Nephron (organoid): ENCODE measurements around the gene DDX1.
"Not testable (repeated sequence)": the region's sequence is repeated elsewhere in the genome, so short reads cannot be mapped to it uniquely, and the experiment has no call there.

Experiments used
- H3K27ac Mint-ChIP-seq, 3 experiments: 2 replicates each; pipeline ENCODE4 v1.8.0; 2020; ENCODE audit warnings: mixed read lengths in 3 of 3, mild to moderate bottlenecking in 2 of 3, moderate library complexity in 1 of 3
- H3K27me3 Mint-ChIP-seq: 2 replicates; pipeline ENCODE4 v1.8.0; 2021; ENCODE audit warnings: low read depth, mild to moderate bottlenecking, moderate library complexity, mixed read lengths
- H3K36me3 Mint-ChIP-seq: 2 replicates; pipeline ENCODE4 v1.8.0; 2020; ENCODE audit warnings: low read depth, mixed read lengths
- H3K4me1 Mint-ChIP-seq: 2 replicates; pipeline ENCODE4 v1.8.0; 2020; ENCODE audit warnings: mixed read lengths
- H3K4me3 Mint-ChIP-seq, 3 experiments: 2 replicates each; pipeline ENCODE4 v1.8.0; 2020; ENCODE audit warnings: mild to moderate bottlenecking in 3 of 3, mixed read lengths in 3 of 3, moderate library complexity in 2 of 3
- H3K9me3 Mint-ChIP-seq: 2 replicates; pipeline ENCODE4 v1.8.0; 2020; ENCODE audit warnings: mixed read lengths
- CTCF ChIP-seq, 3 experiments: fragments of 200-600 bp; sonication (generic); IDR thresholded peaks; one replicate each; pipeline ENCODE4 v1.5.0; 2021; ENCODE audit warnings: antibody characterized with exemption in 3 of 3; ENCODE audit not compliant: unreplicated experiment in 3 of 3

Gene DDX1

DNA sequence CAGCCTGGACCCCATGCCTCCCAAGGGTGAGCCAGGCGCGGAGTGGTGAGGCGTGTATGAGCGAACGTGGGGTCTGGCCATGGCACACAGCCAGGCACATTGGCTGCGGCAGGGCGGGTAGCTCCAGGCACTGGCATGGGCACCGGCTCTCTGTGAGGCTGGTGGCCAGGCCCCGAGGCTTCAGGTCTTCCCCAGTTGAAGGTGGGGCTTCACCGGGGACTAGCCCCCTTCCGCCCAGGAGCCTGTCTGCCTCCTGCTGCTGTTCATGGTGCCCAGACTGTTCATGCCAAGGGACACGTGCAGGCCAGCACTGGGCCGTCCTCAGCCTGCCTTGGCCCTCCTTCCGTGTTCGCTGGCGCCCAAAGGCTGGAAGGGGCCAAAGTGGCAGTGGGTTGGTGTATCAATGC is 26.8 kb downstream of the DDX1 start:
- Mint-ChIP-seq H3K4me1 (no peaks in the 10 kb centered on the region), H3K36me3 (peaks cover 62% of the 10 kb centered on the region), H3K4me3 (no peak overlapping the region), H3K9me3 (no peaks in the 10 kb centered on the region), H3K27ac (no peak overlapping the region), H3K27me3 (no peaks in the 10 kb centered on the region)
- no peak for TF ChIP-seq CTCF (IDR thresholded peaks at IDR 0.05; ENCODE audit: unreplicated experiment in 3 of 3)

DNA sequence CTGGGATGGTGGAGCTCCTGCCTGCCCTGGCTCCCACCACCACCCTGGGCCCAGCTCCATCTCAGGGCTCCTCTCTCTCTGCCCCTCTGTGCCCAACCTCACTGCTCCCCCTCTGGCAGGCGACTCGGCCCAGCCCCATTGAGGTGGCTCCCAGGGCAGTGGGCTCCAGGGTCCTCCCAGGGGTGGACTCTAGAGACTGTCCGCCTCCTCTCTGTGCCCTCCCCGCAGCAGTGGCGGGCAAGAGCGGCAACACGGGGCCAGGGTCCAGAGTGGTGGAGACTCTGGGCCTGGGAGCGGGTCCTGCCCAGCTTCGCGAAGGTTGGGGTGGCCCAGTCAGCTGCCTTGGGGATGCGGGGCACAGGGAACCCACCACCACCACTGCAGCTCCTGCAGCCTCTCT is 27.4 kb downstream of the DDX1 start:
- Mint-ChIP-seq H3K36me3 (peaks cover 64% of the 10 kb centered on the region), H3K4me3 (no peak overlapping the region), H3K9me3 (peaks cover under 1% of the 10 kb centered on the region), H3K27me3 (no peaks in the 10 kb centered on the region), H3K4me1 (no peaks in the 10 kb centered on the region), H3K27ac (no peak overlapping the region)
- TF ChIP-seq CTCF (IDR thresholded peaks at IDR 0.05; ENCODE audit: unreplicated experiment in 3 of 3) = no peak

GRCh38 chr2:15619510-15619909 is 27.8 kb downstream of the DDX1 start:
- TF ChIP-seq CTCF (IDR thresholded peaks at IDR 0.05; ENCODE audit: unreplicated experiment in 3 of 3) = no peak
- peaks cover 64% of the 10 kb centered on the region for H3K36me3 Mint-ChIP-seq
- no peaks in the 10 kb centered on the region for H3K27me3 Mint-ChIP-seq
- no peak overlapping the region for H3K27ac Mint-ChIP-seq
- no peaks in the 10 kb centered on the region for H3K4me1 Mint-ChIP-seq
- H3K9me3 Mint-ChIP-seq = peaks cover 2% of the 10 kb centered on the region
- no peak overlapping the region for H3K4me3 Mint-ChIP-seq

- Mint-ChIP-seq H3K9me3 (peaks cover 2% of the 10 kb centered on the region), H3K4me3 (no peak overlapping the region), H3K36me3 (peaks cover 64% of the 10 kb centered on the region), H3K27ac (no peak overlapping the region), H3K4me1 (no peaks in the 10 kb centered on the region), H3K27me3 (no peaks in the 10 kb centered on the region)
- no peak for TF ChIP-seq CTCF (IDR thresholded peaks at IDR 0.05; ENCODE audit: unreplicated experiment in 3 of 3)
These were observed 28.3 kb downstream of the DDX1 start for GRCh38 chr2:15619938-15620337.

DNA sequence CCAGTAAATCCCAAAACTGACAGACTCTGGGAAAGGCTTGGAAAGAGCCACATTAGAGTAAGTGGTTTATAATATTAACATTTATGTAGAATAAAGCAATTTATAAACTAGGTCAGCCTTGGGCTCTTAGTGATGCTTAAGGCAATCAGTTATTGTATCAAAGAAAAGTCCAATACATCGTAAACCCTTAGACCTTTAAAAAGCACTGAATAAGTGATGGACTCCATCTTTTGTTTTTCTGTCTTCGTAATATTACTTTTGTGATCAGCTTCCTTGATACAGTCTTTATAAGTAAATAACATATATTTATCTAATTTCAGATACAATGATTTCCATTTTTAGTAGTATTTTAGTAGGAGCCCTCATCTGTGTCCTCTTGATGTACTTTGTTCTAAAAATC is 28.7 kb downstream of the DDX1 start:
- Mint-ChIP-seq H3K4me3 (no peak overlapping the region), H3K9me3 (peaks cover 2% of the 10 kb centered on the region), H3K27ac (no peak overlapping the region), H3K36me3 (peaks cover 62% of the 10 kb centered on the region), H3K4me1 (no peaks in the 10 kb centered on the region), H3K27me3 (no peaks in the 10 kb centered on the region)
- no peak for TF ChIP-seq CTCF (IDR thresholded peaks at IDR 0.05; ENCODE audit: unreplicated experiment in 3 of 3)

- peaks cover 64% of the 10 kb centered on the region for H3K36me3 Mint-ChIP-seq
- H3K9me3 Mint-ChIP-seq = peaks cover 2% of the 10 kb centered on the region
- H3K27me3 Mint-ChIP-seq = no peaks in the 10 kb centered on the region
- no peak overlapping the region for H3K4me3 Mint-ChIP-seq
- no peak overlapping the region for H3K27ac Mint-ChIP-seq
- no peaks in the 10 kb centered on the region for H3K4me1 Mint-ChIP-seq
- TF ChIP-seq CTCF (IDR thresholded peaks at IDR 0.05; ENCODE audit: unreplicated experiment in 3 of 3) = no peak
These were observed 29.3 kb downstream of the DDX1 start for GRCh38 chr2:15620857-15621471.

DNA sequence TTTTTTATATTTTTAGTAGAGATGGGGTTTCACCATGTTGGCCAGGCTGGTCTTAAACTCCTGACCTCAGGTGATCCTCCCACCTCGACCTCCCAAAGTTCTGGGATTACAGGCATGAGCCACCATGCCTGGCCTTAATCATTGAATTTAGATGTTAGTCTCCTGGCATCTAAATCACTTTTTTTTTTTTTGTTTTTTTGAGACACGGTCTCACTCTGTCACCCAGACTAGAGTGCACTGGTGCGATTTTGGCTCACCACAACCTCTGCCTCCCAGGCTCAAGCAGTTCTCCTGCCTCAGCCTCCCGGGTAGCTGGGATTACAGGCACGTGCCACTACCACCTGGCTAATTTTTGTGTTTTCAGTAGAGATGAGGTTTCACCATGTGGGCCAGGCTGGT is 29.8 kb downstream of the DDX1 start:
- H3K9me3 Mint-ChIP-seq, H3K4me1 Mint-ChIP-seq, H3K27ac Mint-ChIP-seq, H3K27me3 Mint-ChIP-seq, H3K4me3 Mint-ChIP-seq: not testable (repeated sequence)
- peaks cover 64% of the 10 kb centered on the region for H3K36me3 Mint-ChIP-seq
